SK-N-SH (cell line): ENCODE data around the gene BEND3. TPM values are rescaled to one million over a fixed set of nuclear protein-coding genes. Genes with fewer than 3 reads are reported as not detected.

Experiments used
- CTCF ChIA-PET: fragments of 300-600, 350-600 bp; formaldehyde crosslinking; extraction: SDS; loops from one replicate; lab custom pipeline; 2021; lab: Yijun Ruan, JAX
- POLR2A ChIA-PET: fragments of 350-600 bp; sonication (Branson Sonifier 250); formaldehyde crosslinking; extraction: SDS; loops from one replicate; lab custom pipeline; 2020; ENCODE audit warnings: antibody characterized with exemption, inconsistent platforms; lab: Yijun Ruan, JAX
- DNase-seq: peaks from one replicate; pipeline ENCODE4 v3.0.0; 2012
- H2AFZ ChIP-seq: fragments of 200-600 bp; sonication (generic); 2 replicates; pipeline ENCODE4 v1.8.1; 2016; ENCODE audit warnings: antibody characterized with exemption, mild to moderate bottlenecking, low read depth
- H3F3A ChIP-seq: fragments of 200-600 bp; sonication (generic); replicated peaks from 2 replicates; pipeline ENCODE3; 2016; ENCODE audit warnings: antibody characterized with exemption, mild to moderate bottlenecking; ENCODE audit not compliant: insufficient read depth
- H3K27ac ChIP-seq, 2 experiments: fragments of 200-500 bp in 1 of 2; fragments of 200-600 bp in 1 of 2; sonication (Bioruptor generic) in 1 of 2; sonication (generic), shearing (Covaris generic) in 1 of 2; 2 replicates each; pipeline versions ENCODE4 v1.5.1 to v1.6.1; 2014 to 2016; ENCODE audit warnings: low read depth in 2 of 2, inconsistent platforms in 1 of 2, low read length in 1 of 2, mild to moderate bottlenecking in 1 of 2, mixed read lengths in 1 of 2
- H3K27me3 ChIP-seq: fragments of 200-600 bp; sonication (generic), shearing (Covaris generic); 2 replicates; pipeline ENCODE4 v1.6.1; 2016; ENCODE audit warnings: mixed run types; ENCODE audit not compliant: insufficient read depth
- H3K36me3 ChIP-seq, 2 experiments: fragments of 200-500 bp in 1 of 2; fragments of 200-600 bp in 1 of 2; sonication (Bioruptor generic) in 1 of 2; sonication (generic) in 1 of 2; replicated peaks in 1 of 2; 2 replicates each; pipeline versions ENCODE3 to v1.5.1; 2014 to 2016; ENCODE audit warnings: low read length in 1 of 2, mild to moderate bottlenecking in 1 of 2; ENCODE audit not compliant: insufficient read depth in 2 of 2, control insufficient read depth in 1 of 2
- H3K4me1 ChIP-seq, 2 experiments: fragments of 200-500 bp in 1 of 2; fragments of 200-600 bp in 1 of 2; sonication (Bioruptor generic) in 1 of 2; sonication (generic), shearing (Covaris generic) in 1 of 2; 2 replicates each; pipeline versions ENCODE4 v1.5.1 to v1.6.1; 2014 to 2016; ENCODE audit warnings: low read depth in 1 of 2, low read length in 1 of 2, mixed run types in 1 of 2; ENCODE audit not compliant: insufficient read depth in 2 of 2, control insufficient read depth in 1 of 2
- H3K4me2 ChIP-seq: fragments of 200-600 bp; sonication (generic), shearing (Covaris generic); 2 replicates; pipeline ENCODE4 v1.6.1; 2017; ENCODE audit warnings: mixed run types
- H3K4me3 ChIP-seq, 2 experiments: fragments of 200-500 bp in 1 of 2; fragments of 200-600 bp in 1 of 2; sonication (Bioruptor generic) in 1 of 2; sonication (generic), shearing (Covaris generic) in 1 of 2; 2 replicates each; pipeline versions ENCODE4 v1.5.1 to v1.8.1; 2014 to 2016; ENCODE audit warnings: low read depth in 2 of 2, inconsistent platforms in 1 of 2, low read length in 1 of 2, mild to moderate bottlenecking in 1 of 2, mixed read lengths in 1 of 2, moderate library complexity in 1 of 2
- H3K79me2 ChIP-seq: fragments of 200-600 bp; sonication (generic); 2 replicates; pipeline ENCODE4 v1.8.1; 2017; ENCODE audit warnings: mild to moderate bottlenecking; ENCODE audit not compliant: insufficient read depth
- H3K9ac ChIP-seq: fragments of 200-600 bp; sonication (generic); 2 replicates; pipeline ENCODE4 v1.6.1; 2017; ENCODE audit warnings: mixed run types
- H3K9me2 ChIP-seq: fragments of 200-600 bp; sonication (generic); 2 replicates; pipeline ENCODE4 v1.6.1; 2017; ENCODE audit warnings: mixed run types
- H3K9me3 ChIP-seq: fragments of 200-600 bp; sonication (generic); 2 replicates; pipeline ENCODE4 v1.6.1; 2017; ENCODE audit warnings: mixed run types, mild to moderate bottlenecking, moderate library complexity
- H4K20me1 ChIP-seq: fragments of 200-600 bp; sonication (generic); 2 replicates; pipeline ENCODE4 v1.6.1; 2017; ENCODE audit warnings: mild to moderate bottlenecking, mixed run types; ENCODE audit not compliant: insufficient read depth
- ELF1 ChIP-seq: IDR thresholded peaks from 2 replicates; pipeline ENCODE4 v1.4.0; 2012
- EZH2phosphoT487 ChIP-seq: fragments of 200-600 bp; sonication (generic); IDR thresholded peaks from 2 replicates; pipeline ENCODE4 v1.6.1; 2017; ENCODE audit warnings: low read depth, mixed run types, mild to moderate bottlenecking, antibody characterized with exemption, moderate library complexity, borderline replicate concordance
- GATA2 ChIP-seq: sonication (generic); formaldehyde crosslinking; IDR thresholded peaks from 2 replicates; pipeline ENCODE4 v1.5.0; 2020; ENCODE audit warnings: mild to moderate bottlenecking, missing genetic modification reagents
- JUND ChIP-seq: IDR thresholded peaks from 2 replicates; pipeline ENCODE4 v1.4.0; 2012
- MAX ChIP-seq: IDR thresholded peaks from 2 replicates; pipeline ENCODE4 v1.4.0; 2012; ENCODE audit warnings: low read depth
- MXI1 ChIP-seq: IDR thresholded peaks from 2 replicates; pipeline ENCODE4 v1.6.1; 2012; ENCODE audit warnings: mild to moderate bottlenecking, low read depth, low read length, improper control_type of control experiment
- NFIC ChIP-seq: IDR thresholded peaks from 2 replicates; pipeline ENCODE4 v1.4.0; 2012; ENCODE audit warnings: borderline replicate concordance
- POLR2AphosphoS5 ChIP-seq: IDR thresholded peaks from 2 replicates; pipeline ENCODE4 v1.6.1; 2012; ENCODE audit warnings: low read depth, low read length
- RAD21 ChIP-seq: IDR thresholded peaks from 2 replicates; pipeline ENCODE4 v1.6.1; 2012; ENCODE audit warnings: mild to moderate bottlenecking, low read length
- YY1 ChIP-seq: IDR thresholded peaks from 2 replicates; pipeline ENCODE4 v1.4.0; 2012; ENCODE audit warnings: low read depth, mild to moderate bottlenecking
- ZBTB33 ChIP-seq: IDR thresholded peaks from 2 replicates; pipeline ENCODE4 v1.4.0; 2012; ENCODE audit warnings: low read depth, borderline replicate concordance
- WGBS: methylation state at CpG from one replicate; pipeline ENCODE4 v1.1.6; 2017; ENCODE audit warnings: low lambda C conversion rate; 5-methylcytosine and 5-hydroxymethylcytosine counted together
- polyA plus RNA-seq, 3 experiments: library from polyadenylated mRNA; depleted of rRNA; stranded (reverse); fragments of >200 nt; gene quantifications; 2 replicates each; pipeline ENCODE4 v1.2.3, GENCODE V29; 2012
- TF ChIP-seq, protein P1 (sequence below): fragments of 200-600 bp; sonication (generic); IDR thresholded peaks from 2 replicates; pipeline ENCODE4 v1.6.1; 2017; ENCODE audit warnings: antibody characterized with exemption, mild to moderate bottlenecking, moderate library complexity

The BEND3 gene
- polyA plus RNA-seq, 1 of the 3 experiments (the other 2 are of a cell fraction), result 1.0 TPM

DNA sequence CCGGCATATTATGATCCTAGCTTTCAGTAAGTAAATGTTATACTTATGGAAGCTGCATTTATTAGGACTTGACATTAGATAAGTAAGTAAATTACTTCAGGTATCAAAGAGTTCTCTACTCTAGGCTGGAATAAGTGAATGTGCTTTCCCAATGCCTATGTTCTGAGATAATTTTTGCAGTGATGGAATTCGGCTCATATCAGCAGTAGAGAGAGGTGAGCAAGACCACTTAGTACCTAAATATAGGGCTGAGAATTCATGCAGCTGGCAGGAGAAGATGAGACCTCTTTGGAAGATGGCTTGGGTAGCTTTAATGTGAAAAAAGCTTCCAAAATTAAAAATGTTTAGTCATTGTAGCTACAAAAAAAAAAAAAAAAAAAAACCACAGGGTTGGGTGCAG lies 13.3 kb upstream of the BEND3 start:
- Histone ChIP-seq H2AFZ (no peak overlapping the region), H3K27me3 (no peaks in the 10 kb centered on the region), H3K9me2 (no peaks in the 10 kb centered on the region), H3K4me2 (no peak overlapping the region), H3K36me3 (no peaks in the 10 kb centered on the region), H3K79me2 (no peaks in the 10 kb centered on the region), H3K27ac (no peak overlapping the region), H4K20me1 (no peaks in the 10 kb centered on the region), H3K9me3 (no peaks in the 10 kb centered on the region), H3F3A (peaks cover 7% of the 10 kb centered on the region), H3K4me1 (peaks cover 0 to 2% of the 10 kb centered on the region in 2 experiments; a peak in 1 of 4 replicates), H3K9ac (no peak overlapping the region), H3K4me3 (no peak overlapping the region)
- TF ChIP-seq POLR2AphosphoS5 (no peak), EZH2phosphoT487 (no peak), ZBTB33 (no peak), MAX (no peak), NFIC (no peak), GATA2 (CRISPR knock-in tag) (no peak), RAD21 (no peak), JUND (no peak), MXI1 (no peak), ELF1 (no peak)
- TF ChIP-seq, protein P1, sequence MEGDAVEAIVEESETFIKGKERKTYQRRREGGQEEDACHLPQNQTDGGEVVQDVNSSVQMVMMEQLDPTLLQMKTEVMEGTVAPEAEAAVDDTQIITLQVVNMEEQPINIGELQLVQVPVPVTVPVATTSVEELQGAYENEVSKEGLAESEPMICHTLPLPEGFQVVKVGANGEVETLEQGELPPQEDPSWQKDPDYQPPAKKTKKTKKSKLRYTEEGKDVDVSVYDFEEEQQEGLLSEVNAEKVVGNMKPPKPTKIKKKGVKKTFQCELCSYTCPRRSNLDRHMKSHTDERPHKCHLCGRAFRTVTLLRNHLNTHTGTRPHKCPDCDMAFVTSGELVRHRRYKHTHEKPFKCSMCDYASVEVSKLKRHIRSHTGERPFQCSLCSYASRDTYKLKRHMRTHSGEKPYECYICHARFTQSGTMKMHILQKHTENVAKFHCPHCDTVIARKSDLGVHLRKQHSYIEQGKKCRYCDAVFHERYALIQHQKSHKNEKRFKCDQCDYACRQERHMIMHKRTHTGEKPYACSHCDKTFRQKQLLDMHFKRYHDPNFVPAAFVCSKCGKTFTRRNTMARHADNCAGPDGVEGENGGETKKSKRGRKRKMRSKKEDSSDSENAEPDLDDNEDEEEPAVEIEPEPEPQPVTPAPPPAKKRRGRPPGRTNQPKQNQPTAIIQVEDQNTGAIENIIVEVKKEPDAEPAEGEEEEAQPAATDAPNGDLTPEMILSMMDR, result no peak
- WGBS, result 80% methylated on average over 2 of the region's 2 CpGs
- CTCF ChIA-PET, result interaction anchor here (1.2 kb wide), 1 partner anchor 131 kb away, joined by 4 read pairs; no protein-coding TSS in a partner anchor
- DNase-seq, result no peak
- POLR2A ChIA-PET, result no interaction called here

GRCh38 chr6:107128175-107128574 lies 12.9 kb upstream of the BEND3 start:
- 77% methylated on average over 1 of the region's 1 CpG for WGBS
- Histone ChIP-seq H3K27ac (no peak overlapping the region), H3K79me2 (no peaks in the 10 kb centered on the region), H3F3A (peaks cover 7% of the 10 kb centered on the region), H2AFZ (no peak overlapping the region), H3K9me3 (no peaks in the 10 kb centered on the region), H3K4me3 (no peak overlapping the region), H4K20me1 (no peaks in the 10 kb centered on the region), H3K4me2 (no peak overlapping the region), H3K36me3 (no peaks in the 10 kb centered on the region), H3K27me3 (no peaks in the 10 kb centered on the region), H3K9ac (no peak overlapping the region), H3K9me2 (no peaks in the 10 kb centered on the region), H3K4me1 (peaks cover 0 to 2% of the 10 kb centered on the region in 2 experiments; a peak in 1 of 4 replicates)
- ChIA-PET CTCF (no interaction called here), POLR2A (no interaction called here)
- no peak for DNase-seq
- TF ChIP-seq JUND, result no peak
- TF ChIP-seq YY1, result no peak
